Measurements from ENCODE around the gene RFX8.
"Not testable (repeated sequence)": the region's sequence is repeated elsewhere in the genome, so short reads cannot be mapped to it uniquely, and the experiment has no call there.

Gene RFX8

DNA sequence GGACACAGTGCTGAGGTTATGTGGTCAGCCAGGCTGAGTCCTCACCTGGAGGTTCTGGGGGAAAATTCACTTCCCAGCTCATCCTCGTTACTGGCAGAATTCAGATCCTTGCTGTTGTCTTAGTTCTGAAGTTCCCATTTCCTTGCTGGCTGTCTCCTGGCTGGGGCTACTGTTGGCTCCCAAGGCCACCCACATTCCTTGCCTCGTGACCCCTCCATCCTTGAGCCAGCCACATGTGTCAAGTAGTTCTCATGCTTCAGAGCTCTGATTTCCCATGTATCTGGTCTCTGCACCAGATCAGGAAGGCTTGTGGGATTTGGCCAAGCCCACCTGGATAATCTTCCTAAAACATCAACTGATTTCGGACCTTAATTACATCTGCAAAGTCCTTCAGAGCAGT is 38.1 kb upstream of the RFX8 start:
- no peak overlapping the region for H3K4me2 ChIP-seq (ENCODE audit: low read length)
- no peak overlapping the region for H2AFZ ChIP-seq (ENCODE audit: low read depth, low read length)
- H3K9ac ChIP-seq (ENCODE audit: low read length) = no peak overlapping the region
- no peaks in the 10 kb centered on the region for H3K36me3 ChIP-seq (replicated peaks; ENCODE audit: low read depth, low read length)
- no peaks in the 10 kb centered on the region for H4K20me1 ChIP-seq (ENCODE audit: insufficient read depth, low read length)
- no peak overlapping the region for H3K27ac ChIP-seq (ENCODE audit: low read length)
- H3K27me3 ChIP-seq (ENCODE audit: low read depth, low read length) = no peaks in the 10 kb centered on the region; the same call in 1 of the 2 replicates
- H3K4me3 ChIP-seq (ENCODE audit: low read length) = no peak overlapping the region
- no peaks in the 10 kb centered on the region for H3K79me2 ChIP-seq (ENCODE audit: low read length)
- TF ChIP-seq CTCF (IDR thresholded peaks at IDR 0.05; ENCODE audit: low read depth, low read length) (no peak), EZH2phosphoT487 (IDR thresholded peaks at IDR 0.05; ENCODE audit: low read depth) (no peak)
- no peaks in the 10 kb centered on the region for H3K9me3 ChIP-seq (ENCODE audit: insufficient read depth, low read length)
- H3K4me1 ChIP-seq (ENCODE audit: low read length) = no peaks in the 10 kb centered on the region

- Histone ChIP-seq H3K9me3 (ENCODE audit: insufficient read depth, low read length) (no peaks in the 10 kb centered on the region), H3K27me3 (ENCODE audit: low read depth, low read length) (no peaks in the 10 kb centered on the region; the same call in 1 of the 2 replicates), H3K4me2 (ENCODE audit: low read length) (no peak overlapping the region), H3K4me3 (ENCODE audit: low read length) (no peak overlapping the region), H3K27ac (ENCODE audit: low read length) (no peak overlapping the region), H4K20me1 (ENCODE audit: insufficient read depth, low read length) (no peaks in the 10 kb centered on the region), H3K9ac (ENCODE audit: low read length) (no peak overlapping the region), H3K4me1 (ENCODE audit: low read length) (peaks cover 5% of the 10 kb centered on the region), H3K36me3 (replicated peaks; ENCODE audit: low read depth, low read length) (no peaks in the 10 kb centered on the region), H2AFZ (ENCODE audit: low read depth, low read length) (no peak overlapping the region), H3K79me2 (ENCODE audit: low read length) (no peaks in the 10 kb centered on the region)
- TF ChIP-seq CTCF (IDR thresholded peaks at IDR 0.05; ENCODE audit: low read depth, low read length) = no peak
- no peak for TF ChIP-seq EZH2phosphoT487 (IDR thresholded peaks at IDR 0.05; ENCODE audit: low read depth)
Observed at GRCh38 chr2:101511381-101511780, 36.5 kb upstream of the RFX8 start.

GRCh38 chr2:101509499-101510284 is 34.8 kb upstream of the RFX8 start:
- H3K4me3 ChIP-seq (ENCODE audit: low read length) = no peak overlapping the region
- no peaks in the 10 kb centered on the region for H3K36me3 ChIP-seq (replicated peaks; ENCODE audit: low read depth, low read length)
- H3K4me2 ChIP-seq (ENCODE audit: low read length) = no peak overlapping the region
- H3K9ac ChIP-seq (ENCODE audit: low read length) = no peak overlapping the region
- no peak overlapping the region for H2AFZ ChIP-seq (ENCODE audit: low read depth, low read length)
- no peaks in the 10 kb centered on the region for H4K20me1 ChIP-seq (ENCODE audit: insufficient read depth, low read length)
- H3K79me2 ChIP-seq (ENCODE audit: low read length) = no peaks in the 10 kb centered on the region
- H3K9me3 ChIP-seq (ENCODE audit: insufficient read depth, low read length) = no peaks in the 10 kb centered on the region
- TF ChIP-seq CTCF (IDR thresholded peaks at IDR 0.05; ENCODE audit: low read depth, low read length) = no peak
- no peak for TF ChIP-seq EZH2phosphoT487 (IDR thresholded peaks at IDR 0.05; ENCODE audit: low read depth)
- no peaks in the 10 kb centered on the region; the same call in 1 of the 2 replicates for H3K27me3 ChIP-seq (ENCODE audit: low read depth, low read length)
- H3K27ac ChIP-seq (ENCODE audit: low read length) = no peak overlapping the region
- H3K4me1 ChIP-seq (ENCODE audit: low read length) = peaks cover 5% of the 10 kb centered on the region

GRCh38 chr2:101508636-101509035 is 33.7 kb upstream of the RFX8 start:
- H3K4me2 ChIP-seq (ENCODE audit: low read length) = no peak overlapping the region
- no peak overlapping the region for H3K27ac ChIP-seq (ENCODE audit: low read length)
- no peaks in the 10 kb centered on the region for H4K20me1 ChIP-seq (ENCODE audit: insufficient read depth, low read length)
- no peaks in the 10 kb centered on the region for H3K36me3 ChIP-seq (replicated peaks; ENCODE audit: low read depth, low read length)
- no peak overlapping the region for H2AFZ ChIP-seq (ENCODE audit: low read depth, low read length)
- no peak overlapping the region for H3K9ac ChIP-seq (ENCODE audit: low read length)
- H3K79me2 ChIP-seq (ENCODE audit: low read length) = no peaks in the 10 kb centered on the region
- peaks cover 5% of the 10 kb centered on the region for H3K4me1 ChIP-seq (ENCODE audit: low read length)
- no peaks in the 10 kb centered on the region for H3K9me3 ChIP-seq (ENCODE audit: insufficient read depth, low read length)
- H3K27me3 ChIP-seq (ENCODE audit: low read depth, low read length) = no peaks in the 10 kb centered on the region; the same call in 1 of the 2 replicates
- H3K4me3 ChIP-seq (ENCODE audit: low read length) = no peak overlapping the region
- TF ChIP-seq CTCF (IDR thresholded peaks at IDR 0.05; ENCODE audit: low read depth, low read length) = no peak
- TF ChIP-seq EZH2phosphoT487 (IDR thresholded peaks at IDR 0.05; ENCODE audit: low read depth) = no peak

GRCh38 chr2:101505276-101505675 is 30.4 kb upstream of the RFX8 start:
- not testable (repeated sequence) for H3K9ac ChIP-seq (ENCODE audit: low read length); H3K27ac ChIP-seq (ENCODE audit: low read length); H2AFZ ChIP-seq (ENCODE audit: low read depth, low read length); H3K79me2 ChIP-seq (ENCODE audit: low read length); H4K20me1 ChIP-seq (ENCODE audit: insufficient read depth, low read length); H3K9me3 ChIP-seq (ENCODE audit: insufficient read depth, low read length); H3K4me1 ChIP-seq (ENCODE audit: low read length); H3K36me3 ChIP-seq (replicated peaks; ENCODE audit: low read depth, low read length); H3K27me3 ChIP-seq (ENCODE audit: low read depth, low read length); H3K4me2 ChIP-seq (ENCODE audit: low read length); H3K4me3 ChIP-seq (ENCODE audit: low read length)

DNA sequence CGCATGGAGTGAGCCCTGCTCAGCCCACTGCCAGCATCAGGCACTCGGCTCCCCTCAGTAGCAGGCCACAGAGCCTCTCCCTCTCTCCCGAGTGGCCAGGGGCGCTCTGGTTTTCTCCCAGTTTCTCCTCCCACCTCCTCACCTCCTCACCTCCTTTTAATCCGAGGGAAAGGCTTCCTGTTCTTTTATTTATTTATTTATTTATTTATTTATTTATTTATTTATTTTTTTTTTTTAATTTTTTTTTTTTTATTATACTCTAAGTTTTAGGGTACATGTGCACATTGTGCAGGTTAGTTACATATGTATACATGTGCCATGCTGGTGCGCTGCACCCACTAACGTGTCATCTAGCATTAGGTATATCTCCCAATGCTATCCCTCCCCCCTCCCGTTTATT is 29.8 kb upstream of the RFX8 start:
- H3K9me3 ChIP-seq (ENCODE audit: insufficient read depth, low read length); H3K4me1 ChIP-seq (ENCODE audit: low read length); H3K4me3 ChIP-seq (ENCODE audit: low read length); H3K27me3 ChIP-seq (ENCODE audit: low read depth, low read length); H3K36me3 ChIP-seq (replicated peaks; ENCODE audit: low read depth, low read length); H4K20me1 ChIP-seq (ENCODE audit: insufficient read depth, low read length); H3K9ac ChIP-seq (ENCODE audit: low read length); H3K4me2 ChIP-seq (ENCODE audit: low read length); H2AFZ ChIP-seq (ENCODE audit: low read depth, low read length); H3K27ac ChIP-seq (ENCODE audit: low read length); H3K79me2 ChIP-seq (ENCODE audit: low read length): not testable (repeated sequence)
